Colon (tissue), 2 donors: ENCODE results near the gene HSF5.

Experiments used
- FAIRE-seq: peaks from 2 replicates; lab custom pipeline; 2012; peaks lifted over from hg19 to GRCh38; lab: Jason Lieb, UNC
- donor health status: control.
- donor health status: control.

HSF5 gene, protein sequence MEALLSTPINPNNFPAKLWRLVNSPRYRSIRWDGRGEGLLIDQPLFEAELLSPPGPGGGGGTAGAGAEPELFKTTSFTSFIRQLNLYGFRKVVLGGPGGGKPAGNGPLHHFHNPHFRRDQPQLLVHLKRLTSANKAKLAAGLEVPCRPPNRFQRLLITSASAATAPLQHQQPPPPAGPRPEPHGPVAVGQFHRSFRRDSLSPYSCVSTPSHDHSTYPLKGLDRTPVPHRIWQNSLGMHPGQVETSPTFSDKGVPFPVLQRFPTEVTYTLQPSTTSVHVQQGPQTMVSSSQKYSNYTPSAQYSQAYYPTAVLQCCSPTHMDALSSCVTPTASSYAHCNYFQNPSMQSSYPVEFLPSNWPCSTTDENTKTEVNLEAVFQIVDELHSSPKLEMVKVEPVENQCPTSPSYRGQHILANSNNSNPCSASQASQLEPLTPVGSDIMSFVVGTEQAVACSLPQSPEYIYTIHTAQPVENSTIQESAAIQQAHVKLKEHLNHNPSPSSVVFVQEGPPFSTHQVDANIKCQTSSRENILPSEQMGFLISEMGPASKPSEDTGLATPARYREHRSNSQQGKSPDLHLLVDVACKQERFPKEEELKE

DNA sequence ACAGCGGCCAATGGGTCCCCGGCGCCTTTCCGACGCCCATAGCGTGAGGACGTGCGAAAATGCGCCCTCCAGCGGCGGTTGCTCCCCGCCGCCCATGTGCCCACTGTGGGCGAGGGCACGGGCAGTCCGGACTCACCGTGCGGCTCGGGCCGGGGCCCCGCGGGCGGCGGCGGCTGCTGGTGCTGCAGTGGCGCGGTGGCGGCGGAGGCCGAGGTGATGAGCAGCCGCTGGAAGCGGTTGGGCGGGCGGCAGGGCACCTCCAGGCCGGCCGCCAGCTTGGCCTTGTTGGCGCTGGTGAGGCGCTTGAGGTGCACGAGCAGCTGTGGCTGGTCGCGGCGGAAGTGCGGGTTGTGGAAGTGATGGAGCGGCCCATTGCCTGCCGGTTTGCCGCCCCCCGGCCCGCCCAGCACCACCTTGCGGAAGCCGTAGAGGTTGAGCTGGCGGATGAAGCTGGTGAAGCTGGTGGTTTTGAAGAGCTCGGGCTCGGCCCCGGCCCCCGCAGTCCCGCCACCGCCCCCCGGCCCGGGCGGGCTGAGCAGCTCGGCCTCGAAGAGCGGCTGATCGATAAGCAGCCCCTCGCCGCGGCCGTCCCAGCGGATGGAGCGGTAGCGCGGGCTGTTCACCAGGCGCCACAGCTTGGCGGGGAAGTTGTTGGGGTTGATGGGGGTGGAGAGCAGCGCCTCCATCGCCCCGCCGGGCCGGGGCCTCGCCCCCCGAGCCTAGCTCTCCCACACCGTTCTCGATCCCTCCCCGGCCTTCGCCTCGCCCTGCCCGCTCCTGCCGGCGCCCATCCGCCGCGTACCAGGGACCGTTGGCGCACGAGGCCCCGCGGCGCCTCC lies at the start of gene HSF5:
HSF5 (minus strand) TSS at position 820 of the 839 bp plus-strand sequence; CDS start at position 686, 134 bp downstream.
- FAIRE-seq = no peak

DNA sequence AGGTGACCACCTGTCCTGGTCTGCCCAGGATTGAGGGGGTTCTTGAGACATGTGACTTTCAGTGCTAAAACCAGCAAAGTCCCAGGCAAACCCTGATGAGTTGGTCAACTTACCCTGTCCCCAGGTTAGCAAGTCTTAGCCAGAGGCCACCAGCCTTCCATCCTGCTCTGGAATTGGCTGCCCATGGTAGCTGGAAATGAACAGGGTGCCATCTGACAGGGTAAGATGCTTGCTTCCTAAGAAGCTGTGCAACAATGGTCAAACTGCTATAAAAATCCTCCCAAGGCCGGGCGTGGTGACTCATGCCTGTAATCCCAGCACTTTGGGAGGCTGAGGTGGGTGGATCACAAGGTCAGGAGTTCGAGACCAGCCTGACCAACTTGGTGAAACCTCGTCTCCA lies 49.1 kb upstream of the HSF5 start:
- no peak for FAIRE-seq

DNA sequence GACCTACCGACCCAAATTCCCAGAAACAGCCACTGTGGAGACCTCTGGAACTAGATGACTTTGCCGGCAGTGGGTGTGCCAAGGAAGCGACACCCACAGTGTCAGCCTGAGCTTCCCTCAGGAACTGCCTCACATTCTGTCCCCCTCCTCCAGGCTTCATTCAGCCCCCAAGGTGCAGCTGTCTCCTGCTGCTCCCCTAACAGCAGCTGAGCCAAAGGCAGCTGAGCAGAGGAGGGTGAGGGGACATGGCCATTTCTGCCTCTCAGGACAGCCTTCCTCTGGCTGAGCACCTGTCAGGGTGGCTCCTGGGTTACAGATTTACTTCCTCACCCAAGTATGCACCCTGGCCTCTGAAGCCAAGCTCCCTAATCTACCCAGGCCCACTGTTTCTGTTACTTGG lies 48.3 kb upstream of the HSF5 start:
- FAIRE-seq = no peak

DNA sequence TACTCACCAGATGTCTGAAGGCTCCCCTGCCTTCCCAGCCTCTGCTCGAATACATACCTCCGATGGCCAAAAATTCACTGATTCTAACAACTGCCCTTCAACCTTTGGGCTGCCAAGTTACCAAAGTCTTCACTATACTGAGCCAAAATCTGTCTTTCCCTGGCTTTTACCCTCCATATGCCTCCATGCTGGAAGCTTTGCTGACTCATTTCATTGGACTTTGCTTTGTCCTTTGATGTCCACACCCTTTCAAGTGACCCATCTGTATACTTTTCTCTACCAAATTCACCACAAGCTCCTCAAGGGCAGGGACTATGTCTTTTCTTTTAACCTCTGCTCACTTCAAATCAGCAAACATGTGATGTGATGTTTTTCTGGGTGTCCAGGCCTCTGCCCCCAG lies 47.2 kb upstream of the HSF5 start:
- no peak for FAIRE-seq

DNA sequence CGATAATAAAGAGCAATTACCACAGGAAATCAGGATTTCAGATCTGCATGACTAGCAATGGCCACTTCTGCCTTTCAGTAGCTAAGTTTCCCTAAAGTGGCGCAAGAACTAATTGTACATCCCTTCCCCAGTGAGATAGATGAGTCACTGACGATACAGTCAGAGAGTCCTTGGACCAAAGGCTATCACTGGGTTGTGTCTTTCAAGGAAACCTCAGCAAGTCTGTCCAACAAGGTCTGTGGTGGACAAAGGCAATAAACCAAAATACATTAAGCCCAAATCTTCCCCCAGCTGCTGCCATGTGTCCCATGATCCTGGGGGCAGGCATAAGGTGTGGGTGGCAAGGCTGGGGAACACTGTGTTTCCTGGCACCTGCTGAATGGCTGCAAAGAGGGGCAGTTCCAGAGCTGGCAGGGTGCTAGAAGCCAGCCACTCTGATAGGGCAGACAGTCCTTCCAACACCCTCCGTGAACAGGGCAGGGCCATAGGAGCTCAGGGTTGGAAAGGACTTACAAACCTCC lies 46.8 kb upstream of the HSF5 start:
- FAIRE-seq = no peak

DNA sequence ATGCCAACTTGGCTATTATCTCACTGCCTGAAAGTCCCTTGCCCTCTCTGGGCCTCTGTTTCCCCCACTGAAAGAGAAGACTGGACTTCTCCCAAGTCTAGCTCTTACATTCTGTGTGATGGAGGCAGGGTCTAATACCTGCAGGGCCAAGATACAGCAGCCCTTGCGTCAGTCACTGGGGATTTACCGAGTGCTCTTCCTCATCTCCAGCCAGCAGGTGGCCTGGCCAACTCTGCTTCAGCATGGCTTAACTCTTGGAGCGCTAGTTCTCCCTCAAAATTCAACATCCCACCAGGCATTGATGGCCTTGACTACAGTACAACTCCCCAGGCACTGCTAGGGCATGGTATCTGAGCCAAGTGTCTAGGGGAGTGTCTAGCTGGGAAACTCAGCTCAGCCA lies 46.1 kb upstream of the HSF5 start:
- FAIRE-seq = no peak

DNA sequence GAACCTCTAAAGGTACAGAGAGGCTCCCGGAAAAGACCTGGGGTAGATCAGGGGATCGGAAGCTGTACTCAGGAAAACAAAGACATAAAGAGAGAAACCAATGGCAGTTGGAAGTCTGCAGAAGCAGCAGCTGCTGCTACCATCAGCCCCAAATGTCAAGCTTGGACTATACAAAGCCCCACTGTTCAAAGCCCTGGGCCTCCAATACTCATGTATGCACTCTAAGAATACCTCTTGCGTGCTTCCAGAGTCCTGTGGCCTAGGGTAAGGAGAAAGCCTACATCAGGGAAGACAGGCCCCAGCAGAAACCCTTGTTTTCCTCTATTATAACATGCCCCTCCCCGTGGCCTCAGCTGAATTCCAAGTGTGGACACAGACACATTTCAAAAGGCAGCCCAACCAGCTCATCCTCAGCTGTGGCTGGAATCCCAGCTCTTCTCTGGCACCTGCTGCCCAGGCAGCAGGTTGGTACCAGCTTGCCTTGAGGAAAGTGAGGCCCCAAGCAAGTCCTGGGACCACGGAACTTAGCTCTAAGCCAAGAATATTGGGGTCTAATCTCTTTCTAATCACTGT lies 45.5 kb upstream of the HSF5 start:
- FAIRE-seq = no peak

DNA sequence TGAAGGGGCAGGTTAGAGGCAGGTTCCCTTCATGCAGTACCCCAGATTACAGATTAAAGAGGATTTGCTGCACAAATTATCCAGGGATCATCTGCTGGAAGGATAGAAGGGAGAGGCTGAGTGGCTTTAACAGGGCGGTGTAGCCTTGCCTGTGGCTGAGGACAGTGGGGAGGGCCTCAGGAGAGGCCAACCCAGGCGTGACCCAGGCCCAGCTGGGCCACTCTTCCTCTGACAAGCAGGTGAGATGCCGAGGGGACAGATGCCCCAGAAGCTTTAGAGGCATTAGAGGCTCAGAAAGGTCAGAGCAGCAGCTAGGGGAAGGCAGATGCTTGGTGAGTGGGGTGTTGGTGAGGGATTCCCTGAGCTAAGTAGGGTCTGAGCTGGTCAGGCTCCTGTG lies 44.3 kb upstream of the HSF5 start:
- FAIRE-seq = no peak

DNA sequence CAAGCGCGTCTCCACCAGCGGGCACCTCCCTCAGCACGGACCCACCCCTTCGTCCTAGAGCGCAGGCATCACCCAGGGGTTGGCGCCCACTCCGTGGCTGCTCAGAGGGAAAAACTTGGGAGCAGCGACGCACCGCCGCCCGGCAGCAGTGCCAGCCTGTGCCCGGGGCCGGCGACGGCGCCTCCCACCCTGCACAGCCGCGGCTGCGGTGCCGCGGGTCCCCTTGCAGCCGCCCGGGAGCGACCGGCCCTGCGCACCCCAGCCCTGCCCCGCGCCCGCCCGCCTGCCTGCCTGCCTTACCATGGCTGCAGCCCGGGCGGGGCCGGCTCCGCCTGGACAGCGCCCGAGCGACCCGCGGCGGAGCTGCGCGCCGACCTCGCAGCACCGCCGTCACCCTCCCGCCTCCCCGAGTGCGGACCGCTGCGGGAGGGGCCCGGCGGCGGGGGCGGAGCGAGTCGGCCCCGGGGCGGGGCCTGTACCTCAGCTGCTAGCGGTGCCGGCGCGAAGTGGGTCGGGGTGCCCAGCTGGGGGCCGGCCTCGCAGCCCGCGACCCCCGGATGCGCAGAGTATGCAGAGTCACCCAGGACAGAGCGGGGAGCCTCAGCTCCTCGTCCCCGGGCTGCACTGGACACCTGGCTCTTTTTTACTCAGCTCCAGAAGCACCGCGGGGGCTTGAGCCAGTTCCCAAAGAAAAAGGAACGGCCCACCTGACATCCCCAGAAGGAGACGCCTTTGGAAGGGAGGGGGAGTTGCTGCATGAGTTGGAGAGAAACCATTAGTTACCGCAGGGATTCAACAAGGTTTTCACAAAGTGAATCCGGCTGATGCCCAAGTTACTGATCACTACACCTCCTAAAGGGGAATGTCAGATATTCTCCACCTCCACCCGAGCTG lies 43.7 kb upstream of the HSF5 start:
- FAIRE-seq = no peak

DNA sequence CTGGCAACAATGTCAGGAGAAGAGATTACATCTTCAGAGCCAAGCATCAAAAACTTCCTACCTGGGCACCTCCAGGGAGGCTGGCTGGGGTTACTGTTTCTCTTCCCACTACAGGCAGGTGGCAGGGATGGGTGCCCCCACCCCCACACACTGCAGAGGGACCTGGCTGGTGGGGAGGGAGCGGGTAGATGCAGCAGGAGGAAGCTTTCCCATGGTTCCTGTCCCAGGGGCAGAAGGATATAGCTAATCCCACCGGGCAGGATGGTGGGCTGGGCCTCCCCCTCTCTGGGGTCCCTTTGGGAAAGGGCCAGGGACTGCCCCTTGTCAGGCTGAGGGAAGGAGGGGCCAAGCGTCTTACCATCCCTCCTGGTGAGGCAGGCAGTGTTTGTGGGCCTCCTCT lies 42.9 kb upstream of the HSF5 start:
- no peak for FAIRE-seq

DNA sequence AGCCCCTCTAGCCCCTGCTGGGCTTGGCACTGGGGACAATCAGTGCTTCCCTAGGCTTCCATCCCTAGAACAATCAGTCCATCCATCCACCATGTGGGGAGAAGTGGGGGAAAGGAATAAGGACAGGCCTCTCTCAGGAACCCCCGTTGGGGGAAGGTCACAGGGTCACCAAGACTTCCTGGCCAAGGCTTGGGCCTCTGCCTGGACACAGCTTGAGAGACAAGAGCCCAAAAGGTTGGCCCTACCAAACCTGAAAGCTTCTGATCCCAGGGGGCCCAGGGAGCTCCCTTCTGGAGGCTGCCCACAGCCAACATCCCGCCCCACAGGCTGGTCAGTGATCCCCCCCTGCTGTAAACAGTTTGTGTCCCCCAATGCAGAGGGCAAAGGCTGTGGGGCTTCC lies 42.4 kb upstream of the HSF5 start:
- no peak for FAIRE-seq

DNA sequence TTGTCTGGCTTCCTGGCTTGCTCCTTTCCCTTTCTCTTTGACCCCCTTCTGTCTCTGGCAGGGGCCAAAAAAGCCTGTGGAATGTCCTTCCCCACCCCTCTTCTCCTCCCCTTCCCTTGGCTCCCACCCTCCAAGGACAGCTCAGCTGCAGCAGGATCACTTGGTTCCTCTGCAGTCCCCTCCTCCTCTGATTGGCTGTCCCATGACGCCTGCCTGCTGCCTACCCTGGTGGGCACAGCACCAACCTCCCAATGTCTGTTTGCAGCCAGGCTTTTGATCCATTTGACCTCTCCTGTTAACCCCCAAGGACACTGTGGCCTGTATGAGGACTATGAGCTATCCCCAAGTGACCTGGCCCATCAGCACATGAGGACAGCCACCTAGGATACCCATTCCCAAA lies 41.1 kb upstream of the HSF5 start:
- FAIRE-seq = no peak

DNA sequence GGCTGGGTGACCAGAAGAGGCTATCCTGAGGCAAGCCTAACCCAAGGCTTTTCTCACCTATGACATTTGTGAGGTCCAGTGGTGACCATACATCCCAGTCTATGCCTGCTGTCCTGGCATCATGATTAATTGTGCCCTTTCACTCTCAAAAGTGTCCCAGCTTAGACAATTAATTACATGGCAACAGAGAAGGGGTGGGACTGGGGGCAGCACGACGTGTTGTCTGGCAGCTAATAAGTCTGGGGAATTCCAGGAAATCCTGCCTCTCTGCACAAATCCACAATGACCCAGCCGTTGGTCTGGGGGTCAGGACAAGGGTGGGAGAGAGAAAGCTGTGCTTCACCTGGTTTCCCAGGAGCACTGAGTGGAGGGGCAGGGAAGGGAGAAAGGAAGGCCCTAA lies 40.2 kb upstream of the HSF5 start:
- FAIRE-seq = no peak

DNA sequence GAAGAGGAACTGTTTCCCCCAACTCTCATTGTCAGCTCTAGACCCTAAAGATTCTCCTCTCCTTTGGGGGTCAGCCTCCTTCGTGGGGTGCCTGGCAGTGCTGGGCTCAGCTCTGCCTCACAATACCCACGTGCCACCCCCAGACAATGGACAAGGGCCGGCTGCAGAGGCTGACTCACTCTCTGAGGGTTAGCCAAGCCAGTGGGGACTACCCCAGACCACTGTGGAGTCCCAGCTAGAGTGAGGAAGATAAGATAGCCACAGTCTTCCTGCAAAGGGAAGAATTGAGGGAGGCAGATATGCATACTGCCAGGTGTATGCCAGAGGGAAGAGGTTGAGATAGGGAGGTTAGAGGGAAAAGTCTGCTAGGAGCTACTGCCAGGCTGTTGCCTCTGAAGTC lies 39.7 kb upstream of the HSF5 start:
- no peak for FAIRE-seq

DNA sequence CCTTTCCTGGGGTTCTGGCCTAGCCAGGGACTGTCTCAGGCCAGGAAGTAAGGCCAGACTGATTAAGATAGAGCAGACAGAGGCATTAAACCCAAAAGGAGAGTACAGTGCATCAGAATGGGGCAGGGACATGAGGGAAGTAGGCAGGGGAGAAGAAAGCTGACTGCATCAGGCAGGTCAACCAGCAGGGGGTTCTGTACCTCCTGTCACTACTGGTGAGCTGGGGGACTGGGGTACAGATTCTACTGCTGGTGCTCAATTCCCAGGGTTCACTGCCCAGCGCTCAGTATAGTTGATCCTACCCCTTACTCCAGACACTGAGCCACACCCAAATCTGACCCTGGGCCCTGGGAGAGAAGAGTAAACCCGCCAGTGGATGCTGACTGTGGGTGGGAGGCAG lies 39.1 kb upstream of the HSF5 start:
- FAIRE-seq = no peak

DNA sequence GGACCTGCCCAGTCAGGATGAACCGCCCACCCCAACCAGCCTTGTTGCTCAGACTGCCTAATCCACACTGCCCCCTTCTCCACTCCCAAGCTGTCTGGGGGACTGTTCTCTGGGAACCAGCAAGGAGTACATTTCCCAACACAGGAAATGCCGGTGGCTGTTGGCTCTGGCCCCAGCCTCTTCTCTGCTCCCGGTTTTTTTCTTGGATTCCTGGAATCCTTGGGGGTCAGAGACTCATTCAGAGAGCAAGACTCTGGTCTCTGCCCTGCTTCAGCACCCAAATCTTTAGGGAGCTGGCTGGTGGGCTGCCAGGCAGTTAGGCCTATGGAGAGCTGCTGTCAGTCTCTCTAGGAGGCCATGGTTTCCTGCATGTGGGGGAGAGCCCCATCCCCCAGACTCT lies 37.0 kb upstream of the HSF5 start:
- FAIRE-seq = no peak

DNA sequence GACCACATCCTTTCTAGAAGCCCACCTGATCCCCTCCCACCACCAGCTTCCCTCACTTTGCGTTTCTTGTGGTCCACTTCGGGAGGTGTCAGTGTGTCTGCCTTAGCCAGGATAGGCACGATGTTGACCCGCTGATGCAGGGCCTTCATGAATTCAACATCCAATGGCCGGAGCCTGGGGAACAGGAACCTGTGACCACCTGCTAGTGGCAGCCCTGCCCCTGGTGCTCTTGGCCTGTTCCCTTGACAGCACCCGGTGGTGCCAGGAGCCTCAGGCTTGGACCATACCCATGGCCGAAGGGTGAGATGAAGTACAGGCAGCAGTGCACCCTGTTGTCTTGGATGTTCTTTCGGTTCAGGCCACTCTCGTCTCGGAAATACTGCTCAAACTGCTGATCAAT lies 33.5 kb upstream of the HSF5 start:
- no peak for FAIRE-seq

DNA sequence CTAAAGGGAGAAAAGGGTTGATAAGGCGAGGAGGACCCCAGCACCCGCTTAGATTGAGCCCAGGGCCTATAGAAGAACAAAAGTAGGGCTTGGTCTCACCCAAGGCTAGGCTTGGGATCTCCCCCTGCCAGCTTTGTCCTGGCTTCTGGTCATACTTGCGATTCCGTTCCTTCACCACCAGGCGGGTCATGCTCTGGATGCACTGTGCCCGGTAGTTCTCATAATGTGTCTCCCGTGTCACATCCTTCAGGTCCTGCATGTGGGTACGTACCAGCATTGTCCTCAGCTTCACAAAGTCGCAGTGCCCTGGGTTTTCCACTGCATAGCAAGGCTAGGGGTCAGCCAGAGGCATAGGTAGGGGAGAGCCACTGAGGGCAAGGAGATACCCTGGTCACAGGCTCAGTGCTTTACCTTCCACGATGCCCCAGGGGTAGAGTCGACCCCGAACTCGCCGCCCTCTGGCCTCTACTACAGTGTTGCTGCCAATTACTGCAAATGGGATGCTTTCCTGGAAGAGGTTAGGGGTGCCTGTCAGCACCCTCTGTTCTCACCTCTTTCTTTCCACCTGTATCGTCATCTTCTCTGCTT lies 32.7 kb upstream of the HSF5 start:
- no peak for FAIRE-seq

DNA sequence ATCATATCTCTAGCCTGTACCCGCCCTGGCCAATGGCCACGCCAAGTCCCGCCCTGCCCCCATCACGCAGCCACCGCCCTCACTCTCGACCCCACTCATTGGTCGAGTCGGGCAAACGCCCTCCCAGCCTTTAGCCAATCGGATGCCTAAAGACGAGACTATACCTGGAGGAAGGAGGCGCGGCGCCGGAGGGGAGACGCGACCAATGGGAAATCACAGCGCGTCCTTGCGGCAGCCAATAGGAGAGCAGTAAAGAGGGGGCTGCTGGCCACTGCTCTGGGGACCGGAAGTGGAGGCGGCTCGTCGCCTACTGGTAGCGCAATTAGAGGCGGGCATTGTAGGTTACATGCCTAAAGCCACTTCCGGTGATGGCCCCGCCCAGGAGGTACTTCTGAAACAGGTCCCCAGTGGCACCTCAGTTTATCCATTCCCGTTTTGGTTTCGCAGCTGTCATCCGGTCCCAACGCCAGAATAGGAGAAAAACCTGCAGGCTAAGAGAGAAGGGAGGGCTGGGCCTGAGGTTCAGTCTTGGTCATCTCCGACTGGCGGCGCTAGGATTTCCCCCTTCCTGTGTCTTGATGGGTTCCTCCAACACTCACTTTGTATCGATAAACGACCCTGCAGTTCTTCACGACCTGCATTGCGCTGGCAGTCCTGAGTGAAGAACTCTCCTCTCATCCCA lies 29.9 kb upstream of the HSF5 start:
- peak; percentile 31 for FAIRE-seq

DNA sequence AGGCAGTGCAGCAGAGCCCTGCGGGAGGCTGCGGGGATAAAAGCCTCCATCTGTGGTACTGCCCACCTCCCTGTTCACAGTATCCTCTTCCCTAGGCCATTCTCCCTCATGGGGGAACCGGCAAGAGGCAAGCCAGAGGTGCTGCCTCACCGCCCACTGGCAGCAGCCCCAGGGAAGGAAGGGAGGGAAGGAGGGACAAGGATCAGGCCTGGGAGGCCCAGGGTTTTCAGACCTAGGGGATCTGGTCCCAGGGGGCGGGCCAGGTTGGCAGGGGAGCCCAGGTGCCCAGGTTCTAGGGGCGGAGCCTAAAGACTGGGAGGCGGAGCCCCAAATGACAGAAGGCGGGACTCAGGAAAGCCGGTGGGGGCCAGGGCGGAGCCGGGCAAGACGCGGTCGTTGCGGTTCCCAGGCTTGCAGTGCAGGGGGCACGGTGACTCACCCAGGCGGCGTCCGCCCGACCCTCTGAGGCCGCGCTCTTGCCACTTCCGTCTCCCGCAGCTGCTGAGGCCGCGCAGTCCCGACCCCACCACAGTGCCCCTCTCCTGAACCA lies 29.2 kb upstream of the HSF5 start:
- no peak for FAIRE-seq
